Breast epithelium (tissue), 4 donors: ENCODE measurements around the gene NOVA2. TPM values are rescaled to one million over a fixed set of nuclear protein-coding genes. Genes with fewer than 3 reads are reported as not detected.

Experiments
- DNase-seq, 2 donors: peaks; one replicate each; pipeline ENCODE4 v3.0.0-alpha.2; 2019; ENCODE audit warnings: low spot score in 2 of 2
- H3K27ac ChIP-seq, 2 donors: fragments of 200-600 bp; sonication (generic) in 1 of 2; one replicate each; pipeline ENCODE4 v1.5.1; 2016 to 2019; ENCODE audit warnings: mild to moderate bottlenecking in 1 of 2
- H3K27me3 ChIP-seq, 2 donors: fragments of 200-600 bp; sonication (generic) in 1 of 2; one replicate each; pipeline versions ENCODE4 v1.5.1 to v1.6.0; 2017 to 2019; ENCODE audit warnings: control low read depth in 1 of 2, mild to moderate bottlenecking in 1 of 2
- H3K36me3 ChIP-seq: fragments of 200-600 bp; one replicate; pipeline ENCODE4 v1.5.1; 2019
- H3K4me1 ChIP-seq, 2 donors: fragments of 200-600 bp; sonication (generic); one replicate each; pipeline ENCODE4 v1.5.1; 2016 to 2019; ENCODE audit warnings: control low read depth in 1 of 2
- H3K4me3 ChIP-seq, 3 donors: fragments of 200-600 bp; sonication (generic); 1 replicate in 2 of 3; 2 replicates in 1 of 3; pipeline ENCODE4 v1.5.1; 2016 to 2019; ENCODE audit warnings: mild to moderate bottlenecking in 3 of 3, moderate library complexity in 2 of 3
- H3K9me3 ChIP-seq, 2 donors: fragments of 200-600 bp; sonication (generic) in 1 of 2; one replicate each; pipeline ENCODE4 v1.5.1; 2016 to 2019; ENCODE audit warnings: control low read depth in 1 of 2
- POLR2A ChIP-seq: fragments of 450-650 bp; IDR thresholded peaks from one replicate; pipeline ENCODE4 v1.6.1; 2016; ENCODE audit warnings: antibody characterized with exemption, mild to moderate bottlenecking, moderate library complexity
- POLR2AphosphoS5 ChIP-seq, 3 donors: sonication (generic); formaldehyde crosslinking; IDR thresholded peaks; one replicate each; pipeline ENCODE4 v1.6.1; 2017; ENCODE audit warnings: antibody characterized with exemption in 3 of 3
- intact Hi-C: fragments of 100-400 bp; cut with DNase I; formaldehyde crosslinking; loops from one replicate; pipeline ENCODE4 v1.15.1; 2023; ENCODE audit warnings: low total_unique reads
- total RNA-seq, 3 donors: library from RNA; depleted of rRNA; stranded (reverse); fragments of >200 nt; gene quantifications; one replicate each; pipeline ENCODE4 v1.1.0, GENCODE V29; 2016
- TF ChIP-seq, protein P1 (sequence below), 3 donors: fragments of 450-650 bp; IDR thresholded peaks; one replicate each; pipeline ENCODE4 v1.5.1; 2016 to 2017; ENCODE audit warnings: antibody characterized with exemption in 3 of 3, mild to moderate bottlenecking in 3 of 3, moderate library complexity in 3 of 3

Gene NOVA2
- total RNA-seq, 3 donors from 2014 or later, result 0.59 to 3.6 (median 1.1) TPM

DNA sequence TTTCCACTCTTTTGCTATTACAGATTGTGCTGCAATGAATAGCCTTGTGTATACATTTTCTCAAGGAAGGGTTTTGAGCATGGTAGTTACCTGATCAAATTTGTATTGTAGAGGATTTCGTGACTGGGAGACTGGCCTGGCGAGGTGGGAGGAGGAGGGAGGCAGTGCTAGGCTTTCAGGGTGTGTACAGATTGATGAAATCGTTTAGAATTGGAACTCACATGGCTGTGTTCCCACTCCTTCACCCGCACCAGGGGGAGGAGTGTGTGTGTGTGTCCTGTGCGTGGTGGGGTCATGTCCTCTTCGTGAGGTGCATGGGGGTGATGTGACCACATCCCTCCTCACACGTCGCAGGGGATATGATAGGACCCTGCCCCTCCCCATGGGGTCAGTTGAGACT lies 40.9 kb upstream of the NOVA2 start:
- TF ChIP-seq POLR2A, result no peak
- TF ChIP-seq POLR2AphosphoS5 (IDR thresholded peaks at IDR 0.05), result no peak
- TF ChIP-seq, protein P1, sequence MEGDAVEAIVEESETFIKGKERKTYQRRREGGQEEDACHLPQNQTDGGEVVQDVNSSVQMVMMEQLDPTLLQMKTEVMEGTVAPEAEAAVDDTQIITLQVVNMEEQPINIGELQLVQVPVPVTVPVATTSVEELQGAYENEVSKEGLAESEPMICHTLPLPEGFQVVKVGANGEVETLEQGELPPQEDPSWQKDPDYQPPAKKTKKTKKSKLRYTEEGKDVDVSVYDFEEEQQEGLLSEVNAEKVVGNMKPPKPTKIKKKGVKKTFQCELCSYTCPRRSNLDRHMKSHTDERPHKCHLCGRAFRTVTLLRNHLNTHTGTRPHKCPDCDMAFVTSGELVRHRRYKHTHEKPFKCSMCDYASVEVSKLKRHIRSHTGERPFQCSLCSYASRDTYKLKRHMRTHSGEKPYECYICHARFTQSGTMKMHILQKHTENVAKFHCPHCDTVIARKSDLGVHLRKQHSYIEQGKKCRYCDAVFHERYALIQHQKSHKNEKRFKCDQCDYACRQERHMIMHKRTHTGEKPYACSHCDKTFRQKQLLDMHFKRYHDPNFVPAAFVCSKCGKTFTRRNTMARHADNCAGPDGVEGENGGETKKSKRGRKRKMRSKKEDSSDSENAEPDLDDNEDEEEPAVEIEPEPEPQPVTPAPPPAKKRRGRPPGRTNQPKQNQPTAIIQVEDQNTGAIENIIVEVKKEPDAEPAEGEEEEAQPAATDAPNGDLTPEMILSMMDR (IDR thresholded peaks at IDR 0.05), result no peak
- Histone ChIP-seq H3K27ac (no peak overlapping the region), H3K27me3 (peaks cover 0 to 3% of the 10 kb centered on the region in 2 donors), H3K9me3 (no peaks in the 10 kb centered on the region), H3K4me3 (peak overlapping the region in 2 of 3 donors; percentile 63 to 69), H3K36me3 (no peaks in the 10 kb centered on the region), H3K4me1 (peaks cover 0 to 3% of the 10 kb centered on the region in 2 donors)
- intact Hi-C loops, result no loop called here
- no peak for DNase-seq

DNA sequence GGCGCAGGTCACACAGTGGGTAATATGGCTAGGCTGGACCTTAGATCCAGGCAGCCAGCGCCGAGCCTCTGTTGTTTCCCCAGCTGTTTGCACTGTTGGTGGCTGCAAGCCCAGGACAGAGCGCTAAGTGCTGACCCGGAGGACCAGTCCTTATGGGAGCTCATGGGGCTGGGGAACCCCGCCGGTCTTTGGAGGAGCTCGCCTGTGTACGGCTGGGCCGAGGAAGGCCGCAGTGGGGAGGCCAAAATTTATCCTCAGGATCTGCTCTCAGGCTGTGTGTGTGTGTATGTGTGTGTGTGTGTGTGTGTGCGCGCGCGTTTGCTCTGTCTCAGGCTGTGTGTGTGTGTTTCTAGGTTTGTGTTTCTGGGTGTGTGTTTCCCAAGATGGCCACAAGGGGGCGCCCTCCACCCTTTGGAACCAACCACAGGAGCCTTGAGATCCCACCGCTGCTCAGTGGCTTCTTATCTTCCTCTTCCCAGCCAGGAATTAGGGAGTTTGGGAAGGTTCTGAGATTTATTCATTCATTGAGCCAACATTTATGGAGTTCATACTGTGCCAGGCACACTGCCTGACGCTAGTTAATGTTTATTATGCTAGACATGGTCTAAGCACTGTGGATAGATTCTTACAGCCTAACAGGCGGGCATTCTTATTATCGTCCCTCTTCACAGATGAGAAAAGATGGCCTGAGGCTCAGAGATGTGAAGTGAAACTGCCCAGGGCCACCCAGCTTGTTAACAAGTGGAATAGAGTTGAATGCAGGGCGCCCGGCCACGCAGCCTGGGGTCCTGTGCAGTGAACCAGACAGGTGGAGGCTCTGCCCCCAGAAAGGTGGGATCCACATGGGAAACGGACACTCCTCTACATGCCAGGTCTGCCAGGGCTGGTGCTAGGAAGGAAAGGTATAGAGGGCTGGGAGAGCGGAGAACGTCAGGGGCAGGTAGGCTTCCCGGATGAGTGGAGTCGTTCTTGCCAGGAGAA lies 36.2 kb upstream of the NOVA2 start:
- H3K27ac ChIP-seq, result no peak overlapping the region
- no peaks in the 10 kb centered on the region for H3K36me3 ChIP-seq
- intact Hi-C loops, result loop anchor here (2.0 kb wide), 1 partner anchor 121 kb away; no protein-coding TSS in a partner anchor
- TF ChIP-seq, protein P1 (IDR thresholded peaks at IDR 0.05), result peak; percentile 68 to 84 (median 81)
- TF ChIP-seq POLR2A, result no peak
- no peak overlapping the region for H3K4me3 ChIP-seq
- H3K27me3 ChIP-seq, result no peaks in the 10 kb centered on the region
- peaks cover 0 to under 1% of the 10 kb centered on the region in 2 donors for H3K4me1 ChIP-seq
- H3K9me3 ChIP-seq, result no peaks in the 10 kb centered on the region
- DNase-seq, result no peak

DNA sequence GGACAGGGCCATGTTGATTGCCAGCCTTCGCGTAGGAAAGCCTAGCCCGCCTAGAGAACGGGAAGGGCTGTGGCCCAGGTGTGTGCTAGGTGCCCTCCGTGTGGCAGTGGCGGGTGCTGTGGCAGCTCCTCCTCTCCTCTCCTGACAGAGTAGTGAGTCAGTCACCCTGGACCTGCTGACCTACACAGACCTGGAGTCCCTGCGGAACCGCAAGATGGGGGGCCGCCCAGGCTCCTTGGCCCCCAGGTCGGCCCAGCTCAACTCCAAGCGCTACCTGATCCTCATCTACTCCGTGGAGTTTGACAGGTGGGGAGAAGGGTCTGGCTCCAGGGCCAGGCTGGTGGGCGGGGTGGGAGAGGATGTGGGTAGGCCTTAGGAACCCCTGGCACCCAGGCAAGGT lies 32.7 kb upstream of the NOVA2 start:
- Histone ChIP-seq H3K36me3 (no peaks in the 10 kb centered on the region), H3K4me3 (no peak overlapping the region), H3K4me1 (no peaks in the 10 kb centered on the region), H3K27me3 (no peaks in the 10 kb centered on the region), H3K27ac (no peak overlapping the region), H3K9me3 (no peaks in the 10 kb centered on the region)
- no peak for DNase-seq
- intact Hi-C loops, result no loop called here
- TF ChIP-seq, protein P1 (IDR thresholded peaks at IDR 0.05), result no peak
- TF ChIP-seq POLR2A (no peak), POLR2AphosphoS5 (IDR thresholded peaks at IDR 0.05) (no peak)

DNA sequence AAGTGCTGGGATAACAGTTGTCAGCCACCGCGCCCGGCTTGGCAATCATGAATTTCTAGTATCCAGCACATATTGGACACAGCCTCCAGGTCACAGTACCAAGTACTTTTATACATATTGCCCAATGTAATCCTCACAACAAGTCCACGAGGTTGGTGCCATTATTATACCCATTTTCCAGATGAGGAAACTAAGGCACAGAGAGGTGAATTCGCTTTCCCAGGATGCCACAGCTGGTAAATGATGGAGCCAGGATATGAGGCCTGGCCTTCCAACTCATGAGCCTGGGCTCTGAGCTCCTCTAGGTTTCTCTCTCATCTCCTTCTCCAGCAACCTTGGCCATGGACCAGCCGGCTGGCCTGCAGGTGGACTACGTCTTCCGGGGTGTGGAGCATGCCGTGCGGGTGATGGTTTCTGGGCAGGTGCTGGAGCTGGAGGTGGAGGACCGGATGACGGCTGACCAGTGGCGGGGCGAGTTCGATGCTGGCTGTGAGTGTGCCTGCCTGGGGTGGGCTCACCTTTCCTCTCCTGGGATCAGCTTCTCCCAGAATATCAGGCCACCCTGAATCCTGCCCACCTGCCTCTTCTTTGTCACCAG lies 29.1 kb upstream of the NOVA2 start:
- intact Hi-C loops, result no loop called here
- no peak for TF ChIP-seq POLR2A
- no peak for TF ChIP-seq POLR2AphosphoS5 (IDR thresholded peaks at IDR 0.05)
- TF ChIP-seq, protein P1 (IDR thresholded peaks at IDR 0.05), result no peak
- no peak for DNase-seq
- Histone ChIP-seq H3K36me3 (no peaks in the 10 kb centered on the region), H3K4me1 (peaks cover 0 to 8% of the 10 kb centered on the region in 2 donors), H3K4me3 (no peak overlapping the region), H3K9me3 (no peaks in the 10 kb centered on the region), H3K27me3 (peaks cover 0 to 4% of the 10 kb centered on the region in 2 donors), H3K27ac (no peak overlapping the region)
